T-cell (primary cell): Measurements from ENCODE around the gene LDHB. TPM values are rescaled to one million over a fixed set of nuclear protein-coding genes. Genes with fewer than 3 reads are reported as not detected.
A peak's percentile ranks its signal among the peaks of the same experiment; 100 is the strongest.
"Not testable (repeated sequence)": the region's sequence is repeated elsewhere in the genome, so short reads cannot be mapped to it uniquely, and the experiment has no call there.

ENCODE experiments used
- ATAC-seq, 4 experiments: fragments of 200-7000 bp in 3 of 4; fragments of 150-1000 bp in 1 of 4; cut with Tn5 transposase; replicated peaks in 1 of 4; 1 replicate in 3 of 4; 2 replicates in 1 of 4; pipeline ENCODE4 v1.10.0; 2021; ENCODE audit warnings: moderate library complexity in 3 of 4, mild to moderate bottlenecking in 2 of 4, moderate number of reproducible peaks in 1 of 4
- CTCF ChIA-PET, 2 donors: fragments of 300-600 bp; sonication (Branson Sonifier 250); formaldehyde crosslinking; loops; one replicate each; lab custom pipeline; 2022; ENCODE audit warnings: antibody characterized with exemption in 2 of 2; lab: Charles Lee
- POLR2A ChIA-PET, 2 donors: fragments of 300-600 bp; sonication (Branson Sonifier 250); formaldehyde crosslinking; loops; one replicate each; lab custom pipeline; 2022; ENCODE audit warnings: antibody characterized with exemption in 2 of 2; lab: Charles Lee
- DNase-seq, 35 experiments: peaks; one replicate each; pipeline versions ENCODE4 v3.0.0 to v3.0.0-alpha.2; 2013 to 2023
- H3K27ac ChIP-seq: one replicate; pipeline ENCODE4 v1.5.1; 2013; ENCODE audit warnings: low read length
- H3K27me3 ChIP-seq, 2 experiments: replicated peaks in 1 of 2; 1 replicate in 1 of 2; 2 replicates in 1 of 2; pipeline versions ENCODE4 v1.6.1 to v1.7.0; 2013; ENCODE audit warnings: low read length in 1 of 2, mixed read lengths in 1 of 2; ENCODE audit not compliant: control insufficient read depth in 2 of 2, insufficient read depth in 2 of 2; ENCODE audit errors: extremely low read depth in 1 of 2
- H3K36me3 ChIP-seq, 2 donors: 1 replicate in 1 of 2; 2 replicates in 1 of 2; pipeline versions ENCODE4 v1.6.1 to v1.7.0; 2013; ENCODE audit warnings: low read length in 1 of 2; ENCODE audit not compliant: control insufficient read depth in 2 of 2, insufficient read depth in 1 of 2; ENCODE audit errors: extremely low read depth in 1 of 2
- H3K4me1 ChIP-seq, 2 experiments: 1 replicate in 1 of 2; 2 replicates in 1 of 2; pipeline versions ENCODE4 v1.6.1 to v1.7.0; 2013; ENCODE audit warnings: low read length in 2 of 2, mixed read lengths in 1 of 2; ENCODE audit not compliant: insufficient read depth in 2 of 2, control insufficient read depth in 1 of 2; ENCODE audit errors: extremely low read depth in 1 of 2
- H3K4me3 ChIP-seq, 2 donors: 1 replicate in 1 of 2; 2 replicates in 1 of 2; pipeline versions ENCODE4 v1.5.1 to v1.7.0; 2013; ENCODE audit warnings: mild to moderate bottlenecking in 2 of 2, low read length in 1 of 2, moderate library complexity in 1 of 2; ENCODE audit not compliant: control insufficient read depth in 1 of 2; ENCODE audit errors: extremely low read depth in 1 of 2
- H3K9me3 ChIP-seq: 2 replicates; pipeline ENCODE4 v1.7.0; 2013
- H3K27ac Mint-ChIP-seq, 2 donors: one replicate each; pipeline ENCODE4 v1.8.0; 2020 to 2021; ENCODE audit warnings: mild to moderate bottlenecking in 2 of 2, mixed read lengths in 2 of 2
- H3K27me3 Mint-ChIP-seq, 2 donors: one replicate each; pipeline ENCODE4 v1.8.0; 2021 to 2022; ENCODE audit warnings: mixed read lengths in 2 of 2
- H3K36me3 Mint-ChIP-seq: one replicate; pipeline ENCODE4 v1.8.0; 2021; ENCODE audit warnings: mixed read lengths
- H3K4me1 Mint-ChIP-seq, 3 donors: one replicate each; pipeline ENCODE4 v1.8.0; 2020 to 2022; ENCODE audit warnings: mixed read lengths in 3 of 3, mild to moderate bottlenecking in 1 of 3
- H3K4me3 Mint-ChIP-seq, 3 donors: one replicate each; pipeline ENCODE4 v1.8.0; 2020 to 2022; ENCODE audit warnings: mild to moderate bottlenecking in 3 of 3, mixed read lengths in 3 of 3, moderate library complexity in 3 of 3
- H3K9me3 Mint-ChIP-seq, 3 donors: one replicate each; pipeline ENCODE4 v1.8.0; 2020 to 2022; ENCODE audit warnings: mixed read lengths in 3 of 3
- WGBS: methylation state at CpG from one replicate; pipeline ENCODE4 v1.1.5; 2013; ENCODE audit warnings: missing lambda C conversion rate; ENCODE audit not compliant: insufficient coverage; 5-methylcytosine and 5-hydroxymethylcytosine counted together
- total RNA-seq, 35 experiments: library from RNA in 6 of 35; stranded (reverse) in 6 of 35; fragments of 120-200 nt in 1 of 35; gene quantifications; one replicate each; pipeline versions ENCODE4 v1.2.1 to v1.2.4 and lab custom pipeline; 2013 to 2026

Gene LDHB
- total RNA-seq, 5 donors from 2014 or later (not counting 1 experiment from before 2014, with no cell fraction given), result 680 to 879 (median 854) TPM

DNA sequence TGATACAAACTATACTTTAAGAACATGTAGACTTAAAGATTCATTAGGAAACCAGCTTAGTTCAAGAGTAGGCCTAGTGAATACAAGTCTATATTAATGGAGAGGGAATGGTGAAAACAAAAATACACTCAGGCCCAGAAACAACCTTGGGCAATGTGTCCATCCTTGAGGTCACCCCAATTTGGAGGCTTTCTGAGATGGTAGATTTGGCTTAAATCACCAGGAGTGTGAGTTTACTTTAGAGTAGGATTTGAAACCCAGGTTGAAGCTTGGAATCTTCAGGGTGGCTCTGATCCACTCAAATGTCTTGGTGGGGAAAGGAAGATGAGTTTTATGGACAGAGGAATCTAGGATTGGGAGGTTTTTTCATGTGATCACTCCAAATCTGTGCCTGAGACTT is 10.5 kb downstream of the LDHB start:
- H3K4me3 Mint-ChIP-seq, result peak overlapping the region in 1 of 3 donors; percentile 54

GRCh38 chr12:21645041-21645500 is 12.6 kb downstream of the LDHB start:
- not testable (repeated sequence) for H3K27ac ChIP-seq, H3K27me3 ChIP-seq, ATAC-seq, H3K9me3 Mint-ChIP-seq, H3K4me3 ChIP-seq, DNase-seq, H3K9me3 ChIP-seq, H3K27me3 Mint-ChIP-seq
- peaks cover 6 to 92% of the 10 kb centered on the region in 2 donors for H3K36me3 ChIP-seq
- ChIA-PET POLR2A (interaction anchor here in 1 of 2 donors (1.2 kb wide), 1 partner anchor 12 kb away, joined by 3 read pairs; no protein-coding TSS in a partner anchor), CTCF (interaction anchor here (0.5 to 1.2 kb wide), 3 partner anchors 36 to 81 kb away, joined by 3 to 4 read pairs (median 3); no protein-coding TSS in a partner anchor)
- 45% methylated on average over 2 of the region's 7 CpGs for WGBS
- H3K4me1 ChIP-seq, result peaks cover 2 to 44% of the 10 kb centered on the region in 2 experiments
- Mint-ChIP-seq H3K4me1 (peaks cover 83 to 94% (median 91%) of the 10 kb centered on the region in 3 donors), H3K27ac (peak overlapping the region; percentile 79 to 88), H3K4me3 (peak overlapping the region in 2 of 3 donors; percentile 34 to 57), H3K36me3 (peaks cover 79% of the 10 kb centered on the region)

More for the DNA sequence above, 10.5 kb downstream of the LDHB start:
- H3K27me3 ChIP-seq, result no peaks in the 10 kb centered on the region
- H3K4me1 ChIP-seq, result peaks cover 8 to 48% of the 10 kb centered on the region in 2 experiments
- no peaks in the 10 kb centered on the region for H3K9me3 ChIP-seq
- H3K4me3 ChIP-seq, result no peak overlapping the region
- H3K9me3 Mint-ChIP-seq, result no peaks in the 10 kb centered on the region
- peak overlapping the region; percentile 62 to 86 for H3K27ac Mint-ChIP-seq
- peaks cover 10 to 91% of the 10 kb centered on the region in 2 donors for H3K36me3 ChIP-seq
- no peak for DNase-seq
- POLR2A ChIA-PET, result interaction anchor here in 1 of 2 donors (0.6 to 0.8 kb wide), 3 partner anchors 10 to 220 kb away, joined by 4 to 5 read pairs (median 5); partner anchors contain the start of gene LDHB
- peaks cover 88 to 96% (median 95%) of the 10 kb centered on the region in 3 donors for H3K4me1 Mint-ChIP-seq
- H3K27me3 Mint-ChIP-seq, result no peaks in the 10 kb centered on the region
- peaks cover 80% of the 10 kb centered on the region for H3K36me3 Mint-ChIP-seq
- CTCF ChIA-PET, result interaction anchor here (0.6 to 0.9 kb wide), 3 partner anchors 8 to 437 kb away, joined by 3 read pairs; no protein-coding TSS in a partner anchor
- H3K27ac ChIP-seq, result no peak overlapping the region
- no peak for ATAC-seq

DNA sequence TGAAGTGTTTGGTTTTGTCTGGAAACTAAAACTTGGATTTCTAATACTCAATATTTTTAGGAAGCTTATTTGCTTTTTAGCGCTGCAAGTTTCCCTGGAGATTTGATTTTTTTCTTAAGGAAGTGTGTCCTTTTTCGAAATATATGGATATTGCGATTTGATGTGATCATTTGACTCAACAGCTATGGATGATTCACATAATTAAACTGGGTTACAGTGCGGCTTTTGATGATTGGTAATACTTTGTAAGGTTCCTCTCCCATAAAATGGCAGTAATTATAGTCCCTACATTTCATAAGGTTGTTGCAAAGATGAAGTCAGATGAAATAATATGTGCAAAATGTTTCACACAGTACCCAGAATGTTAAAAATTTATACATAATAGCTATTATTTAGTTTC is 13.1 kb downstream of the LDHB start:
- H3K4me1 ChIP-seq, result peaks cover 2 to 44% of the 10 kb centered on the region in 2 experiments

GRCh38 chr12:21643758-21644157 is 13.9 kb downstream of the LDHB start:
- Histone ChIP-seq H3K27ac (no peak overlapping the region), H3K36me3 (peaks cover 6 to 86% of the 10 kb centered on the region in 2 donors), H3K27me3 (no peaks in the 10 kb centered on the region), H3K4me3 (no peak overlapping the region), H3K9me3 (no peaks in the 10 kb centered on the region), H3K4me1 (peaks cover 2 to 42% of the 10 kb centered on the region in 2 experiments)
- H3K27me3 Mint-ChIP-seq, result no peaks in the 10 kb centered on the region
- H3K9me3 Mint-ChIP-seq, result no peaks in the 10 kb centered on the region
- H3K4me1 Mint-ChIP-seq, result peaks cover 79 to 92% (median 90%) of the 10 kb centered on the region in 3 donors
- peaks cover 79% of the 10 kb centered on the region for H3K36me3 Mint-ChIP-seq
- WGBS, result 70% methylated on average over 3 of the region's 3 CpGs
- H3K4me3 Mint-ChIP-seq, result peak overlapping the region; percentile 18 to 59 (median 30)
- ATAC-seq (no peak), DNase-seq (no peak)
- ChIA-PET POLR2A (interaction anchor here in 1 of 2 donors (0.9 kb wide), 1 partner anchor 146 kb away, joined by 3 read pairs; no protein-coding TSS in a partner anchor), CTCF (interaction anchor here in 1 of 2 donors (1.5 kb wide), 1 partner anchor 14 kb away, joined by 4 read pairs; the partner anchor contains the start of gene LDHB)
- H3K27ac Mint-ChIP-seq, result peak overlapping the region; percentile 88 to 89

More for the DNA sequence above, 13.1 kb downstream of the LDHB start:
- no peak overlapping the region for H3K27ac ChIP-seq
- WGBS, result no CpG with 5 or more reads among the region's 4 CpGs
- ChIA-PET POLR2A (interaction anchor here in 1 of 2 donors (1.2 kb wide), 1 partner anchor 13 kb away, joined by 3 read pairs; no protein-coding TSS in a partner anchor), CTCF (interaction anchor here (0.5 to 1.2 kb wide), 4 partner anchors 36 to 82 kb away, joined by 3 to 4 read pairs (median 3); no protein-coding TSS in a partner anchor)
- ATAC-seq, result no peak
- Mint-ChIP-seq H3K27me3 (no peaks in the 10 kb centered on the region), H3K36me3 (peaks cover 77% of the 10 kb centered on the region), H3K9me3 (no peaks in the 10 kb centered on the region), H3K4me3 (no peak overlapping the region), H3K4me1 (peaks cover 79 to 92% (median 90%) of the 10 kb centered on the region in 3 donors), H3K27ac (no peak overlapping the region)
- DNase-seq, result no peak
- H3K4me3 ChIP-seq, result no peak overlapping the region
- no peaks in the 10 kb centered on the region for H3K27me3 ChIP-seq
- peaks cover 6 to 89% of the 10 kb centered on the region in 2 donors for H3K36me3 ChIP-seq
- H3K9me3 ChIP-seq, result no peaks in the 10 kb centered on the region

- Histone ChIP-seq H3K9me3 (no peaks in the 10 kb centered on the region), H3K4me1 (peaks cover 2 to 42% of the 10 kb centered on the region in 2 experiments), H3K27me3 (no peaks in the 10 kb centered on the region), H3K36me3 (peaks cover 6 to 85% of the 10 kb centered on the region in 2 donors), H3K4me3 (no peak overlapping the region), H3K27ac (no peak overlapping the region)
- ChIA-PET CTCF (interaction anchor here in 1 of 2 donors (0.6 to 1.5 kb wide), 3 partner anchors 15 to 186 kb away, joined by 3 to 5 read pairs (median 4); partner anchors contain the start of gene LDHB), POLR2A (interaction anchor here (0.7 to 1.1 kb wide), 3 partner anchors 12 to 145 kb away, joined by 3 to 5 read pairs (median 4); no protein-coding TSS in a partner anchor)
- H3K4me1 Mint-ChIP-seq, result peaks cover 75 to 91% (median 89%) of the 10 kb centered on the region in 3 donors
- H3K4me3 Mint-ChIP-seq, result peak overlapping the region in 1 of 3 donors; percentile 55
- no CpG with 5 or more reads among the region's 1 CpG for WGBS
- H3K27ac Mint-ChIP-seq, result peak overlapping the region; percentile 88 to 89
- peak in 3 of 4 experiments; percentile 20 to 58 (median 34) for ATAC-seq
- no peaks in the 10 kb centered on the region for H3K27me3 Mint-ChIP-seq
- H3K36me3 Mint-ChIP-seq, result peaks cover 79% of the 10 kb centered on the region
- peak in 1 of 35 experiments; percentile 12 for DNase-seq
- no peaks in the 10 kb centered on the region for H3K9me3 Mint-ChIP-seq
Observed at GRCh38 chr12:21642707-21643389, 14.8 kb downstream of the LDHB start.
